ENCODE data around the gene S100A7A. TPM values are rescaled to one million over a fixed set of nuclear protein-coding genes. Genes with fewer than 3 reads are reported as not detected.

The S100A7A gene
- polyA plus RNA-seq, 1 of the 3 experiments (the other 2 are of a cell fraction) = not detected

DNA sequence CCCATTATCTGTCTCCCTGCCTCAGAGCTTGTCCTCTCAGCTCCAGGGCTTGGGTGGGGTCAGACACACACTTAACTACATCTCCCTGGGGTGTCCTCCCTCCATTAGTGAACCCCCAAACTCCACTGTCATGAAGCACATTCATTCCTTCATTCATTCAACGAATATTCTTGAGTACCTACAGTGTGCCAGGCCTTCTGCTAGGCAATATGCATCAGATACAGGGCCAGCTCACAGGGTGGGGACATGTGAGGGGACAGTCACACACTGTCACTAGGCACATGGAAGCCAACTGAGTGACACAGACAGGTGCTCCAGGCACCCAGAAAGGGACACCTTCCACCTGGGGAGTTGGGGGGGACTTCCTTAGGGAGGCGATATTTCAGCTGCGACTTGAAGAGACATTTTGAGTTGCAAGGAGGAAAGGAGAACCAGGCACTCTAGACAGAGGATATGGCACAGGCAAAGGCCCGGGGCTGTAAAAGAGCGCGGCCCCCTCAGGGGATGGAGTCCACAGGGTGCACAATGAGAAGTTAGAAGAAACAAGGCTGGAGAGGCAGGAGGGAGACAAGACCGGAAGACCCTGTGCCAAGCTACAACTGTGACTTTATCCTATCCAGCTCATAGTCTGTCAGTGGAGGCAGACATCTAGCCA is 16.8 kb upstream of the S100A7A start:
- CTCF ChIA-PET = interaction anchor here (0.5 to 2.2 kb wide), 4 partner anchors 45 to 97 kb away, joined by 3 to 11 read pairs (median 4); no protein-coding TSS in a partner anchor
- Histone ChIP-seq H3K36me3 (replicated peaks in 1 of 2; ENCODE audit: control insufficient read depth in 1 of 2, insufficient read depth in 2 of 2, low read length in 1 of 2) (no peaks in the 10 kb centered on the region), H3K79me2 (ENCODE audit: insufficient read depth) (no peaks in the 10 kb centered on the region), H3K27ac (ENCODE audit: low read depth in 2 of 2, low read length in 1 of 2) (no peak overlapping the region), H3F3A (replicated peaks; ENCODE audit: insufficient read depth) (no peaks in the 10 kb centered on the region), H4K20me1 (ENCODE audit: insufficient read depth) (no peaks in the 10 kb centered on the region), H3K4me1 (ENCODE audit: control insufficient read depth in 1 of 2, insufficient read depth in 2 of 2, low read depth in 1 of 2, low read length in 1 of 2) (no peaks in the 10 kb centered on the region), H3K4me3 (ENCODE audit: low read depth in 2 of 2, low read length in 1 of 2) (no peak overlapping the region), H3K9me3 (no peaks in the 10 kb centered on the region), H3K4me2 (no peak overlapping the region), H3K9me2 (no peaks in the 10 kb centered on the region), H2AFZ (ENCODE audit: low read depth) (no peak overlapping the region), H3K27me3 (ENCODE audit: insufficient read depth) (peaks cover 56% of the 10 kb centered on the region; the same call in 1 of the 2 replicates), H3K9ac (no peak overlapping the region)
- 16% methylated on average over 7 of the region's 7 CpGs for WGBS (ENCODE audit: low lambda C conversion rate)
- no peak for DNase-seq
- POLR2A ChIA-PET = no interaction called here
- TF ChIP-seq NFIC (IDR thresholded peaks at IDR 0.05; ENCODE audit: borderline replicate concordance) = no peak
- no peak for TF ChIP-seq EZH2phosphoT487 (IDR thresholded peaks at IDR 0.05; ENCODE audit: borderline replicate concordance, low read depth)
- no peak for TF ChIP-seq SIN3A (IDR thresholded peaks at IDR 0.05; ENCODE audit: borderline replicate concordance, low read depth, low read length)
- no peak for TF ChIP-seq RCOR1 (IDR thresholded peaks at IDR 0.05; ENCODE audit: low read length)
- TF ChIP-seq, protein P1, sequence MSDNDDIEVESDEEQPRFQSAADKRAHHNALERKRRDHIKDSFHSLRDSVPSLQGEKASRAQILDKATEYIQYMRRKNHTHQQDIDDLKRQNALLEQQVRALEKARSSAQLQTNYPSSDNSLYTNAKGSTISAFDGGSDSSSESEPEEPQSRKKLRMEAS (IDR thresholded peaks at IDR 0.05; ENCODE audit: low read depth) = no peak
- TF ChIP-seq TAF1 (IDR thresholded peaks at IDR 0.05; ENCODE audit: borderline replicate concordance, low read depth, low read length) = no peak
- TF ChIP-seq FOXJ3 (CRISPR knock-in tag; IDR thresholded peaks at IDR 0.05) = no peak
- TF ChIP-seq, protein P2, sequence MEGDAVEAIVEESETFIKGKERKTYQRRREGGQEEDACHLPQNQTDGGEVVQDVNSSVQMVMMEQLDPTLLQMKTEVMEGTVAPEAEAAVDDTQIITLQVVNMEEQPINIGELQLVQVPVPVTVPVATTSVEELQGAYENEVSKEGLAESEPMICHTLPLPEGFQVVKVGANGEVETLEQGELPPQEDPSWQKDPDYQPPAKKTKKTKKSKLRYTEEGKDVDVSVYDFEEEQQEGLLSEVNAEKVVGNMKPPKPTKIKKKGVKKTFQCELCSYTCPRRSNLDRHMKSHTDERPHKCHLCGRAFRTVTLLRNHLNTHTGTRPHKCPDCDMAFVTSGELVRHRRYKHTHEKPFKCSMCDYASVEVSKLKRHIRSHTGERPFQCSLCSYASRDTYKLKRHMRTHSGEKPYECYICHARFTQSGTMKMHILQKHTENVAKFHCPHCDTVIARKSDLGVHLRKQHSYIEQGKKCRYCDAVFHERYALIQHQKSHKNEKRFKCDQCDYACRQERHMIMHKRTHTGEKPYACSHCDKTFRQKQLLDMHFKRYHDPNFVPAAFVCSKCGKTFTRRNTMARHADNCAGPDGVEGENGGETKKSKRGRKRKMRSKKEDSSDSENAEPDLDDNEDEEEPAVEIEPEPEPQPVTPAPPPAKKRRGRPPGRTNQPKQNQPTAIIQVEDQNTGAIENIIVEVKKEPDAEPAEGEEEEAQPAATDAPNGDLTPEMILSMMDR (IDR thresholded peaks at IDR 0.05) = no peak
- TF ChIP-seq, protein P3, sequence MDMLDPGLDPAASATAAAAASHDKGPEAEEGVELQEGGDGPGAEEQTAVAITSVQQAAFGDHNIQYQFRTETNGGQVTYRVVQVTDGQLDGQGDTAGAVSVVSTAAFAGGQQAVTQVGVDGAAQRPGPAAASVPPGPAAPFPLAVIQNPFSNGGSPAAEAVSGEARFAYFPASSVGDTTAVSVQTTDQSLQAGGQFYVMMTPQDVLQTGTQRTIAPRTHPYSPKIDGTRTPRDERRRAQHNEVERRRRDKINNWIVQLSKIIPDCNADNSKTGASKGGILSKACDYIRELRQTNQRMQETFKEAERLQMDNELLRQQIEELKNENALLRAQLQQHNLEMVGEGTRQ (IDR thresholded peaks at IDR 0.05; ENCODE audit: borderline replicate concordance, low read depth, low read length) = no peak
- TF ChIP-seq TCF12 (IDR thresholded peaks at IDR 0.05) = no peak
- no peak for TF ChIP-seq GATA2 (CRISPR knock-in tag; IDR thresholded peaks at IDR 0.05)
- TF ChIP-seq FOSL2 (IDR thresholded peaks at IDR 0.05; ENCODE audit: borderline replicate concordance, low read depth) = no peak
- TF ChIP-seq, protein P4, sequence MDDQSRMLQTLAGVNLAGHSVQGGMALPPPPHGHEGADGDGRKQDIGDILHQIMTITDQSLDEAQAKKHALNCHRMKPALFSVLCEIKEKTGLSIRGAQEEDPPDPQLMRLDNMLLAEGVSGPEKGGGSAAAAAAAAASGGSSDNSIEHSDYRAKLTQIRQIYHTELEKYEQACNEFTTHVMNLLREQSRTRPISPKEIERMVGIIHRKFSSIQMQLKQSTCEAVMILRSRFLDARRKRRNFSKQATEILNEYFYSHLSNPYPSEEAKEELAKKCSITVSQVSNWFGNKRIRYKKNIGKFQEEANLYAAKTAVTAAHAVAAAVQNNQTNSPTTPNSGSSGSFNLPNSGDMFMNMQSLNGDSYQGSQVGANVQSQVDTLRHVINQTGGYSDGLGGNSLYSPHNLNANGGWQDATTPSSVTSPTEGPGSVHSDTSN (IDR thresholded peaks at IDR 0.05) = no peak
- TF ChIP-seq POLR2AphosphoS5 (IDR thresholded peaks at IDR 0.05; ENCODE audit: low read depth, low read length) = no peak
- TF ChIP-seq EP300 (IDR thresholded peaks at IDR 0.05; ENCODE audit: borderline replicate concordance in 1 of 2, low read depth in 1 of 2, low read length in 1 of 2) = no peak
- TF ChIP-seq, protein P5, sequence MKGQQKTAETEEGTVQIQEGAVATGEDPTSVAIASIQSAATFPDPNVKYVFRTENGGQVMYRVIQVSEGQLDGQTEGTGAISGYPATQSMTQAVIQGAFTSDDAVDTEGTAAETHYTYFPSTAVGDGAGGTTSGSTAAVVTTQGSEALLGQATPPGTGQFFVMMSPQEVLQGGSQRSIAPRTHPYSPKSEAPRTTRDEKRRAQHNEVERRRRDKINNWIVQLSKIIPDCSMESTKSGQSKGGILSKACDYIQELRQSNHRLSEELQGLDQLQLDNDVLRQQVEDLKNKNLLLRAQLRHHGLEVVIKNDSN (IDR thresholded peaks at IDR 0.05; ENCODE audit: borderline replicate concordance, low read depth) = no peak
- TF ChIP-seq JUND (IDR thresholded peaks at IDR 0.05) = no peak
- TF ChIP-seq, protein P6, sequence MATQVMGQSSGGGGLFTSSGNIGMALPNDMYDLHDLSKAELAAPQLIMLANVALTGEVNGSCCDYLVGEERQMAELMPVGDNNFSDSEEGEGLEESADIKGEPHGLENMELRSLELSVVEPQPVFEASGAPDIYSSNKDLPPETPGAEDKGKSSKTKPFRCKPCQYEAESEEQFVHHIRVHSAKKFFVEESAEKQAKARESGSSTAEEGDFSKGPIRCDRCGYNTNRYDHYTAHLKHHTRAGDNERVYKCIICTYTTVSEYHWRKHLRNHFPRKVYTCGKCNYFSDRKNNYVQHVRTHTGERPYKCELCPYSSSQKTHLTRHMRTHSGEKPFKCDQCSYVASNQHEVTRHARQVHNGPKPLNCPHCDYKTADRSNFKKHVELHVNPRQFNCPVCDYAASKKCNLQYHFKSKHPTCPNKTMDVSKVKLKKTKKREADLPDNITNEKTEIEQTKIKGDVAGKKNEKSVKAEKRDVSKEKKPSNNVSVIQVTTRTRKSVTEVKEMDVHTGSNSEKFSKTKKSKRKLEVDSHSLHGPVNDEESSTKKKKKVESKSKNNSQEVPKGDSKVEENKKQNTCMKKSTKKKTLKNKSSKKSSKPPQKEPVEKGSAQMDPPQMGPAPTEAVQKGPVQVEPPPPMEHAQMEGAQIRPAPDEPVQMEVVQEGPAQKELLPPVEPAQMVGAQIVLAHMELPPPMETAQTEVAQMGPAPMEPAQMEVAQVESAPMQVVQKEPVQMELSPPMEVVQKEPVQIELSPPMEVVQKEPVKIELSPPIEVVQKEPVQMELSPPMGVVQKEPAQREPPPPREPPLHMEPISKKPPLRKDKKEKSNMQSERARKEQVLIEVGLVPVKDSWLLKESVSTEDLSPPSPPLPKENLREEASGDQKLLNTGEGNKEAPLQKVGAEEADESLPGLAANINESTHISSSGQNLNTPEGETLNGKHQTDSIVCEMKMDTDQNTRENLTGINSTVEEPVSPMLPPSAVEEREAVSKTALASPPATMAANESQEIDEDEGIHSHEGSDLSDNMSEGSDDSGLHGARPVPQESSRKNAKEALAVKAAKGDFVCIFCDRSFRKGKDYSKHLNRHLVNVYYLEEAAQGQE (IDR thresholded peaks at IDR 0.05; ENCODE audit: low read depth, low read length) = no peak
